ENCODE measurements around the gene ABCA9.

The ABCA9 gene

DNA sequence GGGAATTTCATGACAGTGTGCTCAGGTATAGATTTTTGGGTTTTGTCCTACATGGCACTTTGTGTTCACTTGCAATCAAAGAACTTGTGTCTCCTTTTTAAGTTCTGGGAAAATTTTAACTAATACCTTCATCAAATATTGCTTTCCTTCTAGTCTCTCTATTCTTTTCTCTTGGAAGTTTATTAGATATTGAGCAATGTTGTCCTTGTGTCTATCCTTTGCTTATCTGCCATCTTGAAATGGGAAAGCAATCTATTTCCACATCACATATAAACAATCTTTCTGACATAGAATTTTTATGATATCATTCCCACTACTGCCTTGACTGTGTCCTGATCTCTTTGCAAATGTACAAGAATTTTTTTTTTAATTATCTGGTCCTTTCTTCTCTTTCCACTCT, 4.4 kb upstream of the ABCA9 start:
- DNase-seq (ENCODE audit: low read depth): no peak

DNA sequence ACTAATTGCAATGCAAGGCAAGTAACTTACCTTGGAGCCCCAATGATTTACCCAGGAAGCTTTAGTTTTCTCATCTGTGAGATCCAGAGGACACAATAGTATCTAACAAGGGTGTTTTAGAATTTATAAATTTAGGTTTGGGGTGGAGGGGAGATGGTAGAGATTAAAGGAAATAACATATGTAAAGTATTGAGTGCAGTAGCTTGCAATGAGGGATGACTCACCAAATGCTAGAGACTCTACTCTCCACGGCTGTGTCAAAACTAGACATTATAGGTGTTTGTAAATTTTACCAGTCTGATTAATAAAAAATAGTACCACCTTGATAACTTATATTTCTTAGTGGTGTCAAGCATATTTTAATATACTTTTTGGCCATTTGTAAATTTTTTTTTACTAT, 3.7 kb upstream of the ABCA9 start:
- DNase-seq (ENCODE audit: low read depth): no peak

DNA sequence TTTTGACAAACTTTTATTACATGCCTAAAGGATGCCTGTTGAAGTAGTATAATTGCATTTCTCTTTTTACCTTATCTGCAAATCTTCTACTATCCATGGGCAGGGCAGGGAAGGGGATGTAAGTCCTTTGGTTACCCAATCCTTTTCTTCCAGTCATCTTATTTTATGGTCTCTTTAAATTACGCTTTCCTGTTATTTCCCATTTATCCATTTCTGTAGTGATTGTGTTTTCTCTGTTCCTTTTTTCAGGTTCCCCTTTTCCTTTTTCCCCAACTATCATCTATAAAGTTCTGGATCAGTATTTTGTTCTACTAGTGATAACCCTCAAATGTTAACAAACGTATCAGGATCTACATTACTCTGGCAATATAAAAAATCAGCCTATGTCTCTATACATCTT, 3.3 kb upstream of the ABCA9 start:
- DNase-seq (ENCODE audit: low read depth): no peak

DNA sequence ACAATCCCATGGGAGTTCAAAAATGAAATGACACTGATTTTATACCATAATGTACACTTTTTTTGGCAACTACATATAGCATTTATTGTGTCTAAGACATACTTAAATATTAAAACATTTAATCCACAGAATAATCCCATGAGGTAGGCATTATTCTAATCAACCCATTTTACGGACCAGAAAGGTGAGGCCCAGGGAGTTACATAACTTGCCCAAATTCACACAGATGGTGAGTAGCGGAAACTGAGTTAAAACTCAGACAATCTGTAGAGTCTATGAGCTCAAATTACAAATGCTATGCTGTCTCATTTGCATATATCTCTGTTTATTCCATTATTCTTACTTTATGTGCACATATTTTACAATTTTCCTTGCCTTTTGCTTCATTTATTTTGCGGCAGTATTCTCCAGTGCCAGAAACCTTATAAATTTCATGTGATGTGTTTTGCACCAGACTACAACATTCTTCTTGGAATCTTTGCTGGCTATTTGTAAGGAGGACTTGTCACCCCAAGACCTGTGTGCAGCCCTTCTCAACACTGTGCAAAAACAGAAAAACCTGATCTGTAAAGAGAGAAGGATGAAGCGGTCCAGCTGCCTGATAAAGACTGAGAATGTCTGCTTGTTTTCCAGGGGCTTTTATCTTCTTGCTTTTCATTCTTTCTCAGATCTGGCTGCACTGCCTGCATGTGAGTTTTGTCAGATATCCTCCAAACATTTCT, 2.3 kb upstream of the ABCA9 start:
- DNase-seq (ENCODE audit: low read depth): no peak

DNA sequence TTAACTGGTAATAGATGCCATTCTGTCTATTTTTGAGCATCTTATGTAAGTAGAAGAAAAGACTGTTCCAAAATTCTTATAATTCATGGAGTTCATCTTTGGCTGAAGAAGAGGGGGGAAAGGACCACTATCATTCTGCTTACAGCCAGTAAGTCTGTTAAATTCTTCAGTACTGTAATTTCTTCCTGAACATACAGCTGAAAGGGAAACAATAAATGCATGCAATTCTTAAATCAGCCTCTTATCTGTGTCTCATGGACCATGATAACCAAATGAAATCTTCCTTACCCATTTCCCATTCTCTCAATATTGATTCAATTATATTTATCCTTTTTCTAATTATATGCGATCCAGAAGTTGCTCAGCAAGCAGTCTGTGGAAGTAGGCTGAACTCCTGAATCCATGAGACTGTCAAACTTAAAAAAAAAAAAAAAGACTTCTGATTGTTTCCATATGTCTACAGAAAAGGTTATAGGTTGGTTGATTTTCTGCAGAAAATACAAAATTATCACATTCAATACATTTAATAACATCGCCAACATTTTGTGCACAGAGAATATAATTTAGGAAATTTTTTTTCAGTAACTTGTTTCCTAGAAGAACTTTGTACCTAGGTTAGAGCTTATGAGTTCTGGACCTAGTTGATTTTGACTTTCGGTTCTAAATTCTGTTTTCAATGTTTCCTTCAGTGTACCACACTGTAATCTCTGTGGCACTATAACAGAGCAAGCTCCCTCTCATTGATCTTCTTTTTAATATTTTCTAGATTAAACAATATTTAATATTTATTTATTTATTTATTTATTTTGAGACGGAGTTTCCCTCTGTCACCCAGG, 1.2 kb upstream of the ABCA9 start:
- DNase-seq (ENCODE audit: low read depth): no peak

DNA sequence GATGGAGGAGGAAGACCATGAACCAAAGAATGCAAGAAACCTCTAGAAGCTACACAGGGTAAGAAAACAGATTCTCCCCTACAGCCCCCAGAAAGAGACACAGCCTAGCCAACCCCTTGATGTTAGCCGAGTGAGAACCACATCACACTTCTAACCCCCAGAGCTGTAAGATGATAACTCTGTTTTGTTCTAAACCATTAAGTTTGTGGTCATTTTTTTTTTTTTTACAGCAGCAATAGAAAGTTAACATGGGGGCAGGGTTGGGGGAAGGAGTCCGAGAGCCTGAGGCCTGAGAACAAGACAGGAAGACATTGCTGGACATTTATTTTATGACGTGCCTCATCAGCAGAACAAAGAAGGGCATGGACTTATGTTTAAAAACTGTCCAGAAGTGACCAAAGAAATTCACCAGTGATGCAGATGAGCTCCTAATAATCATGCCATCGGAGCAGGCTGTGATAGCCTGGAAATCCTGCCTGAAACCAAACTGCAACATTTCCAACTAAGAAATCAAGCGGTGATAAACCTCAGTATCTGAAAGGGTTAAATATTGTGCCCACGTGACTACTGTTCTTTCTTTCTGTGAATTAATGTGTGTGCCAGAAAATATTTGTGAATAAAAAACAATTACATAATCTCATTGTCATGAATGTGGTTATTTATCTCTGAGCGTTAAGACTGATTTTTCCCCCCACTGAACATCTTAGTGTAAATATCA, 1.1 kb downstream of the ABCA9 start:
- no peak for DNase-seq (ENCODE audit: low read depth)

DNA sequence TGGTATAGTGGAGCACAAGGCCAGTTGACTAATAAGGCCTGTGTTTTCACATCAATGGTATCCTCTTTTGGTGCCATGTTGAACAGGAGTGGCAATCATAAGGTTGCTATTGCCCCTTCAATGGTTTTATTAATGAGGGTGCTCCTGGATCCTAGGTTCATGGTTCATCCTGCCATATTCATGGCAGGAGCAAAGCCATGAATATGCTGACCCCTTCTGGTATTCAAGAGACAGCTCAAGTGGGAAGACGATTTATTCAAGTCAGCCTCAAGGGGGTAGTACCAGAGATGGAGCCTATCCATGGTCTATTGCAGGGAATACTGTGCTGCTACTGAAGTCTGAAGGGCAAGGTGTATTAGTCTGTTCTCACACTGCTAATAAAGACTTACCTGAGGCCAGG, 2.6 kb downstream of the ABCA9 start:
- DNase-seq (ENCODE audit: low read depth): peak; percentile 24

DNA sequence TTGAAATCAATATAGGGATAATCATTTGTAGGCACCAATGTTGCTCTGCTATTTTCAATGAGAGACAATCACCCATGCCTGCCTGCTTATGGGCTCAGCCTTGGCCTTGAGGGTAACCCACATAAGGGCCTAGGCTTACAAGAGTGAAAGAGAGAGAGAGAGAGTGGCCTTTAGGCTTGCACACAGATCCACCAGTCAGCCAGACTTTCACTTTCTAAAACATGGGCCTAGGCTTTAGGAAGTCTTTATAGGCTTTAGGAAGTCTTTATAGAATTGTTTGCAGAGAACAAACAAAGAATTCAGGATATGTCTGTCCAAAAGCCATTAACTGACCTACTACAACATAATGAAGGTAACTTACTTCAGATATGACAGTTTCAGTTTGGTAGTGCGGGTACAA, 3.4 kb downstream of the ABCA9 start:
- DNase-seq (ENCODE audit: low read depth): no peak

DNA sequence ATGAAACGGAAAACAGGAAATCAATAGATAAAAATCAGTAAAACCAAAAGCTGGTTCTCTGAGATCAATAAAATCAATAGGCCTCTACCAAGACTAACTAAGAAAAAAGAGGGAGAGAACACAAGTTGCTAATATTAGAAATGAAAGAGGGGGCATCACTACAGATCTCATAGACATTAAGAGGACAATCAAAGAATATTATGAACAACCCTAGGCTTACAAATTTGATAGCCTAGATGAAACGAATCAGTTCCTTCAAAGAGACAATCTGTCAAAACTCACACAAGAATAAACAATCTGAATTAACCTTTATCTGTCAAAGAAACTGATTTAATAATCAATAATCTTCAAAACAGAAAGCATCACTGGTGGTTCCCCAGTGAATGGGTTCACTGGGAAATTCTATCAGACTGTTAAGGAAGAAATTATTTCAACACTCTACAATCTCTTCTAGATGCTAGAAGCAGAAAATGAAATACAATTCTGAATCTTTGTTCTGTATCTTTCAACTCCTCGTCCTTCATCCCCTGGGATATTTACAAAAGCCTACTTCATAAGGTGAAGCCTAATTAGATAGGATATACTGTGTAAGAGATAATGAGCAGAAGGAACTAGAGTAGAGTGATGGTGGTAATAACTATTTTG, 4.4 kb downstream of the ABCA9 start:
- DNase-seq (ENCODE audit: low read depth): no peak

DNA sequence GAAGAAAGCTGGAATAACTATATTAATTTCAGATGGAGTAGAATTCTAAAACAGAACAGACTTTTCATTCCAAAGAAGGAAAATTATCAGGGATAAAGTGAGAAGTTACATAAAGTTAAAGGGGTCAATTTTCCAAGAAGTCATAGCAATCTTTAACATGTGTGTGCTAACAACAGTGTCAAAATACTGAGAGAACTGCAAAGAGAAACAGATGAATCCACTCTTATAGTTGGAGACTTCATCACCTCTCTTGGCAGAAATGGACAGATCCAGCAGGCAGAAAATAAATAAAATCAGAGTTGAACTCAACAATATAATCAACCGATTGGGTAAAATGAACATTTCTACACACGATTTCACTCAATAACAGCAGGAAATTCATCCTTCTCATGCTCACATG, 5.4 kb downstream of the ABCA9 start:
- no peak for DNase-seq (ENCODE audit: low read depth)

DNA sequence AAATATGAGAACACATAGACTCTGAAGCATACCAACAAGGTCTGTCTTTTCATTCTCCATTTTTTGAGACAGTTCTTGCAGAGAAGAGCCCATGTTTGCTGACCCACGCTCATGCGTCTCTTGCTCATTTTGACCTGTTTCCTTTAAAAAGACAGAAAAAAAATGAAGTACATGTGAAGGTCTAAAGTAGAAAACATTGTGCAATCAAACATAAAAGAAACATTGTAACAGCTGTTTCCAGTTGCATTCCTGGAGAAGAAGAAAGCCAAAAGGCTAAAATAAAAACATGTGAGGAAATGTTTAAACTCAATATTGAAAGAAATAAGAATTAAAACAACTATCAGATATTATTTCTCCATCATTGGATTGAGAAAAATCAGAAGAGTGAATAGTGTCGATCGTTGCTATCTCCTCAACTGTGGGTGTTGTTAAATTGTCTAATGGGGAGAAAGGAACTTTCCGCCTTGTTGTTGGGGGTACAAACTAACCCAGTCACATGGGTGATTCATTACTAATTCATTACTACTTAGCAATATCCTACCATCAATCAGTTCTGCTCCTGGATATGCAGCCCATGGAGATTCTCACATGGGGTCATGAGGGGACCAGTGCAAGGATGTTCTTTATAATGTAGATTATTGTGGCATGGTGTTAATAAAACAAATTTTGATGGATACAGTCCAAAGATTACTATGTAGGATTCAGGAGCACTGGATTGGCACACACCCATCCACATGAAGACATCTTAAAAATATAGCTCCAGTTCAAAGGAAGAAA, 9.5 kb downstream of the ABCA9 start:
- DNase-seq (ENCODE audit: low read depth): no peak

DNA sequence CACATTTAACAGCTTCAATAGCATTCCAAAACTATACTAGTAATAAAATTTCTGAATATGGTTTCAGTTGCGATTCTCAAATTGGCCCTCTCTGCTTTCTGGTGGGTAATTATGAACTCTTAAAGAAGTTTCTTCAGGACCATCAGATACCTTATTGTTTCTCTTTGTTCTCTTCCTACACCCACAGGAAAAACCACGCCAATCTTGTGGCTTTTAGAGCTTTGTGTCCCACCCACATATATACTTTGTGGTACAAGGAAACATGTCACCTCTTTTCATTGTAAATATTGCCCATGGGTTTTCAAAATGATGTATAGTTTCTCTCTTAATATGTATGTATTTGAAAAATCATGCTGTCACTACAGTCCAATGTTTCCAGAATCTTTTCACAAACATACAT, 12.1 kb downstream of the ABCA9 start:
- DNase-seq (ENCODE audit: low read depth): no peak

DNA sequence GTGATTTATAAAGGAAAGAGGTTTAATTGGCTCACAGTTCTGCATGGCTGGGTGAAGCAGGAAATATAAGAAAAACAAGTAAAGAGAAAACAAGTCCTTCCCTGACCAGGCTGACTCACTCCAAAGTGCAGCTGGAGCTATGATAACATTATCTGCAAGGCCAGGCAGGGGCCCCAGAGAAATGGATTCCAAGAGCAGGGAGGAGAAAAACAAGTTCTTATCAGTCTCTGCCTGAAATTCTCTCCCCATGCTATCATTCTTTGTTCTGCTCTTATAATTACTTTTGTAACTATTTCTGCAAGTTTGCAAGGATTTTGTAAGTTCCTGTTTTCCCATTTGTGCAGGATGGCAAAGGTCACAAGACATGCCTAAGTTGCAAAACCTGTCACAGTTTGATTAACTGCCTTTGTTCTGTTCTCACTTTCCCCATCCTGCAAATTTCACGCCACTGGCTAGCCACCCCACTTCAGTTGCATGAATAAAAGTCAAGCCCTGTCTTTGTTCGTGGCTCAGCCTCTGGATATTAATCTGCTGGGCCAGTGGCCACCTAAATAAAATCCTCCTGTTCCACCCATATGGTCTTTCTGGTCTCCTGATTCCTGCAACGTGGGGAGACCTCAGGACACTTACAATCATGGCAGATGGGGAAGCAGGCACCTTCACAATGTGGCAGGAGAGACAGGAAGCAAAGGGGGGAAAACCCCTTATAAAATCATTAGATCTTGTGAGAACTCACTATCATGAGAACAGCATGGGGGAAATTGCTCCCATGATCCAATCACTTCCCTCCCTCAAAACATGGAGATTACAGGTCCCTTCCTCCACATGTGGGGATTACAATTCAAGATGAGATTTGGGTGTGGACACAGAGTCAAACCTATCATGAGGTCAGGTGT, 13.1 kb downstream of the ABCA9 start:
- DNase-seq (ENCODE audit: low read depth): peak; percentile 29

DNA sequence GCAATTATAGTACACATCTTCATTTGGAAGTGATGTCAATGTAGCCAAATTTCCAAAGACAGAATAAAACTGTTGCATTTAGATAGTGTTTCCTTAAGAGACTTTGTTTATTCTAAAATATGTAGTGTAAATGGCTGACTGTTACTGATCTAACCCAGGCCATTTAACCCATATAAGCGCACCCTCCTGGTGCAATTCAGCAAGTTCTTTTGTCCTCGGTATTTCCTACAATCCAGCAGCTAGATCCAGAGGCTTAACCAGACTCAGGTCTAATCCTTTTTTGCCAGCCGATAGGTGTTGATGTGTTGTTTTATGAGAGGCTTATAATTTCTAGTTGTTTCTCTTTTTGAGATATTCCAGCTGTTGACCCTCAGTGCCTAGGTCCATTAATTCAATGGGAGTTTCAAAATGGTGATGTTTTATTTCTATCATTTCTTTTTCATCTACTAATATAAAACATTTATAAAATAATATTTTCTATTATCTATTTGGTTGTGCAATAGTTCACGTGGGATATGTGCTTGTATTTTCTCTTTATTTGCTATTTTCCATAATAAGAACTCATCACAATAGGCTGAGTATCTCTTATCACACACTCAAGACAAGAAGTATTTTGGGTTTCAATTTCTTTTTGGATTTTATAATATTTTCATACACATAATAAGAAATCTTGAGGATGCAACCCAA, 14.5 kb downstream of the ABCA9 start:
- no peak for DNase-seq (ENCODE audit: low read depth)

DNA sequence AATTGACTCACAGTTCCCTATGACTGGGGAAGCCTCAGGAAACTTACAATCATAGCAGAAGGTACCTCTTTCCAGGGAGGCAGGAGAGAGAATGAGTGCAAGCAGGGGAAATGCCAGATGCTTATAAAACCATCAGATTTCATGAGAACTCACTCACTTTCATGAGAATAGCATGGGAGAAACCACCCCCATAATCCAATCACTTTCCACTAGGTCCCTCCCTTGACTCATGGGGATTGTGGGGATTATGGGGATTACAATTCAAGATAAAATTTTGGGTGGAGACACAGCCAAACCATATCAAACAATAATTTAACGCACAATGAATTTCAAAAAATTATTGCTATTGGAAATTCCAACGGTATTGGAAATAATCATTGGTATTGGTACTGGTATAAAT, 15.1 kb downstream of the ABCA9 start:
- DNase-seq (ENCODE audit: low read depth): no peak

DNA sequence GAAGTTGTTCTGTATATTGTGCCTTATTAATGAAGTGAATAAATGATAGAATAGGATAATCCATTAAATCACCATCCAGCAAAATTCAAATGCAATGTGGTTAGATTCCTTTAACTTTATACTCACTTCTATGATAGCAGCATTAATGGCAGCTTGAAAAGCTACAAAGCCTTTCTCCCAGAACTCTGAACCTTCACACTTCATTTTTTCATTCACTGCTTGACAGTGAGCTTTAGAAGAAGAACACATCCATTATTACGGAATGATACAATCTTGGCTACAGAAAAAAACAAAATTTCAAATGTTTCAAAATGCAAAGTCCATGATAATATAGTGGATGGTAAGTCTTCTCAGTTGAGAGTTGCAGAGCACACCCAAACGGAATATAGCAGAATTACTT, 16.4 kb downstream of the ABCA9 start:
- DNase-seq (ENCODE audit: low read depth): no peak

DNA sequence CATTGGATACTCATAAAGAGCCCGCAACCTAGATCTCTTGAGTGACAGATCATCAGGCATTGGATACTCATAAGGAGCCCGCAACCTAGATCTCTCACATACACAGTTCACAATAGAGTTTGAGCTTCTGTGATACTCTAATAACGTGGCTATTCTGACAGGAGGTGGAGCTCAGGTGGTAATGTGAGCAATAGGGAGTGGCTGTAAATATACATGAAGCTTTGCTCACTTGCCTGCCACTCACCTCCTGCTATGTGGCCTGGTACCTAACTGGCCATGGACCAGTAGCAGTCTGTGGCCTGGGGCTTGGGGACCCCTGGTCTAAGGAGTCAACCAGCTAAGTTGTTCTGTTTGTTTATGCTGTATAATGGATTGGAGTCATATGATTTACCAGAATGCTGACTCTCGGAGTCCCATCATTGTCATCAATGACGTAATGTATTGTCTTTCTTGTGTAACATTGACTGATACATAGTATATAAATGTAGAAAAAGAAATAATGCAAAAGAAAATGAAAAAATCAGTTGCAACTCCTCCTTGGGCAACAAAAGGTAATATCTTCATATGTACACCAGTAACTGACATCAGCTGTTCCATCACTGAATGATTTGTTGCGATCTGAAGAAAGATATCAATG, 17.5 kb downstream of the ABCA9 start:
- no peak for DNase-seq (ENCODE audit: low read depth)

DNA sequence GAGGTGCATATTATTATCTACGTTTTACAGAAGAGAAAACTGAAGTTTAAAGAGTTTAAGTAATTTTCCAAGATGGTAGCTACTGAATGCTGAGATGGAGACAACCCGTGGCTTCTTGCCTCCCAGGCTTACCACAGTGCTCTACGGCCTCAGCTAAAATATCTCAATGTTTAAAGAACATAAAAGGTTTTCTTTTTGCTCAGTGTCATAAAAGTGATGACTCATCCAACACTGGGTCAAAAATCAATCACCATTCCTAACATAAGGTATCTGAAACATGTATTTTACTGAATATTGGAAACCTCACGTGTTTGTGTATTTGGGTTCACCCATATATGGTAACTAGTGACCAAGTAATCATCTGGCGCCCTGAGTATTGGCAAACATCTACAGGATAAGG, 18.4 kb downstream of the ABCA9 start:
- DNase-seq (ENCODE audit: low read depth): no peak

DNA sequence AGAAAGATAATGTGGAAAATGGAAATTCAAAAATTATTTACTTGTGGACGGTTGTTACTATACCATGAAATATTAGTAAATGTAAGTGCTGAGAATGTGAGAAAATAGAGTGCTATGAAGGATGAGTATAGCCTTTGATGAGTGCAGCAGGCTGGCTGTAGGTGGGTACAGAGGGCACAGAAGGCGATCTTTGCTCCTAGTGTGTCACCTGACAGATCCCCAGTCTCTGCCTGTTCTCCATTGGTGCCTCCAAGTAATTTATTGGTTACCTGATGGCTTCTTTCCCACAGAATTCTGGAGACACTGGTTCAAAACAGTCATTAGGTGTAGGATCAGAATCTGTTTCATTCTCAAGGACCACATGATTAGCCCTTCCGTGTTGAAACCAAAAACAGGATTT, 28.9 kb downstream of the ABCA9 start:
- DNase-seq (ENCODE audit: low read depth): no peak

DNA sequence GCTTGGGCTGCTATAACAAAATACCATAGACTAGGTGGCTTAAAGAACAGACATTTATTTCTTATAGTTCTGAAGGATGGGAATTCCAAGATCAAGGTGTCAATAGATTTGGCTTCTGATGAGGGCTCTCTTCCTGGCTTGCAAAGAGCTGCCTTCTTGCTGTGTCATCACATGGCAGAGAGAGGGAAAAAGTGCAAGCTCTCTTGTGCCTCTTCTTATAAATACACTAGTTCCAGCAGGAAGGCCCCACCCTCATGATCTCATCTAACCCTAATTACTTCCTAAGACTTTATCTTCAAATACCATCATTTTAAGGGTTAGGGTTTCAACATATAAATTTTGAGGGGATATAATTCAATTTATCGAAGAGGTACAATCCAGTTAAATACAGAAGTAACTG, 30.6 kb downstream of the ABCA9 start:
- DNase-seq (ENCODE audit: low read depth): peak; percentile 11
